Panc1 (cell line): ENCODE results near the gene ASTN2.

ENCODE experiments used
- POLR2AphosphoS5 ChIP-seq: IDR thresholded peaks from 2 replicates; pipeline ENCODE4 v1.6.1; 2012; ENCODE audit warnings: mild to moderate bottlenecking, low read depth, low read length, moderate library complexity
- REST ChIP-seq, 2 experiments: IDR thresholded peaks; 2 replicates each; pipeline ENCODE4 v1.6.1; 2011 to 2012; ENCODE audit warnings: low read depth in 2 of 2, control low read depth in 1 of 2, low read length in 1 of 2, mild to moderate bottlenecking in 1 of 2, moderate library complexity in 1 of 2; ENCODE audit not compliant: insufficient read depth in 1 of 2
- SIN3A ChIP-seq: IDR thresholded peaks from 2 replicates; pipeline ENCODE4 v1.6.1; 2012; ENCODE audit warnings: low read depth, mild to moderate bottlenecking, low read length, moderate library complexity, borderline replicate concordance; ENCODE audit not compliant: insufficient read depth
- TCF7L2 ChIP-seq: IDR thresholded peaks from 2 replicates; pipeline ENCODE4 v1.6.1; 2011; ENCODE audit warnings: mild to moderate bottlenecking, low read depth, low read length, inconsistent platforms
- TF ChIP-seq, protein P1 (sequence below): fragments of 450-650 bp; IDR thresholded peaks from 2 replicates; pipeline ENCODE4 v1.5.1; 2017; ENCODE audit warnings: mild to moderate bottlenecking

- no peak for TF ChIP-seq POLR2AphosphoS5
- TF ChIP-seq, protein P1, sequence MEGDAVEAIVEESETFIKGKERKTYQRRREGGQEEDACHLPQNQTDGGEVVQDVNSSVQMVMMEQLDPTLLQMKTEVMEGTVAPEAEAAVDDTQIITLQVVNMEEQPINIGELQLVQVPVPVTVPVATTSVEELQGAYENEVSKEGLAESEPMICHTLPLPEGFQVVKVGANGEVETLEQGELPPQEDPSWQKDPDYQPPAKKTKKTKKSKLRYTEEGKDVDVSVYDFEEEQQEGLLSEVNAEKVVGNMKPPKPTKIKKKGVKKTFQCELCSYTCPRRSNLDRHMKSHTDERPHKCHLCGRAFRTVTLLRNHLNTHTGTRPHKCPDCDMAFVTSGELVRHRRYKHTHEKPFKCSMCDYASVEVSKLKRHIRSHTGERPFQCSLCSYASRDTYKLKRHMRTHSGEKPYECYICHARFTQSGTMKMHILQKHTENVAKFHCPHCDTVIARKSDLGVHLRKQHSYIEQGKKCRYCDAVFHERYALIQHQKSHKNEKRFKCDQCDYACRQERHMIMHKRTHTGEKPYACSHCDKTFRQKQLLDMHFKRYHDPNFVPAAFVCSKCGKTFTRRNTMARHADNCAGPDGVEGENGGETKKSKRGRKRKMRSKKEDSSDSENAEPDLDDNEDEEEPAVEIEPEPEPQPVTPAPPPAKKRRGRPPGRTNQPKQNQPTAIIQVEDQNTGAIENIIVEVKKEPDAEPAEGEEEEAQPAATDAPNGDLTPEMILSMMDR, result no peak
- no peak for TF ChIP-seq TCF7L2
- no peak for TF ChIP-seq SIN3A
- TF ChIP-seq REST (IDR thresholded peaks at IDR 0.05; ENCODE audit: insufficient read depth in 1 of 2, low read depth in 2 of 2, low read length in 1 of 2), result no peak
Observed at GRCh38 chr9:116671605-116672004, 743.3 kb downstream of the ASTN2 start.
